Peyer's patch (tissue), 4 donors: ENCODE results near the gene BRINP1.

Source experiments
- POLR2A ChIP-seq, 2 donors: fragments of 450-650 bp; IDR thresholded peaks; one replicate each; pipeline ENCODE4 v1.5.1; 2017; ENCODE audit warnings: antibody characterized with exemption in 2 of 2, mild to moderate bottlenecking in 2 of 2, moderate library complexity in 2 of 2
- TF ChIP-seq, protein P1 (sequence below), 6 experiments: fragments of 450-650 bp in 4 of 6; fragments of 200-600 bp in 2 of 6; sonication (generic) in 1 of 6; IDR thresholded peaks; one replicate each; pipeline ENCODE4 v1.5.1; 2017 to 2019; ENCODE audit warnings: antibody characterized with exemption in 6 of 6, mild to moderate bottlenecking in 3 of 6, moderate library complexity in 1 of 6

DNA sequence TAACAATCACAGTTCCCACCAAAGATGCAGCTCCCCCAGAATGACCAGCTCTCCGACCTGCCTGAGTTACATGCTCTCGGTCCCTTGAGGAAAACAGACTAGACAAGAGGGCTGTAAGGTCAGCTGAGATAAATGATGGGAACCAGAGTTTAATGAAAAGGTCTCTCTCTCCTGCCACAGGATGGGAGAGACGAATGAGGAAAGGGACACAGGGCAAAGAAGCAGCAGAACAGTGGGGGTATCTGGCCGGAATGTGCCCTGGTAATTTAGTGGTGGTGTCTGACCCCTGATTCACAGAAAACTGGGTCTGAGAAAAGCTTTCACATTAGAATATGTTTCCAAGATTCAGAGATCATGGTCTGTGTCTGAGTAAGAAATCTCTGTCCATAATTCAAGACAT is 118.5 kb downstream of the BRINP1 start:
- TF ChIP-seq, protein P1, sequence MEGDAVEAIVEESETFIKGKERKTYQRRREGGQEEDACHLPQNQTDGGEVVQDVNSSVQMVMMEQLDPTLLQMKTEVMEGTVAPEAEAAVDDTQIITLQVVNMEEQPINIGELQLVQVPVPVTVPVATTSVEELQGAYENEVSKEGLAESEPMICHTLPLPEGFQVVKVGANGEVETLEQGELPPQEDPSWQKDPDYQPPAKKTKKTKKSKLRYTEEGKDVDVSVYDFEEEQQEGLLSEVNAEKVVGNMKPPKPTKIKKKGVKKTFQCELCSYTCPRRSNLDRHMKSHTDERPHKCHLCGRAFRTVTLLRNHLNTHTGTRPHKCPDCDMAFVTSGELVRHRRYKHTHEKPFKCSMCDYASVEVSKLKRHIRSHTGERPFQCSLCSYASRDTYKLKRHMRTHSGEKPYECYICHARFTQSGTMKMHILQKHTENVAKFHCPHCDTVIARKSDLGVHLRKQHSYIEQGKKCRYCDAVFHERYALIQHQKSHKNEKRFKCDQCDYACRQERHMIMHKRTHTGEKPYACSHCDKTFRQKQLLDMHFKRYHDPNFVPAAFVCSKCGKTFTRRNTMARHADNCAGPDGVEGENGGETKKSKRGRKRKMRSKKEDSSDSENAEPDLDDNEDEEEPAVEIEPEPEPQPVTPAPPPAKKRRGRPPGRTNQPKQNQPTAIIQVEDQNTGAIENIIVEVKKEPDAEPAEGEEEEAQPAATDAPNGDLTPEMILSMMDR (IDR thresholded peaks at IDR 0.05), result no peak
- no peak for TF ChIP-seq POLR2A (IDR thresholded peaks at IDR 0.05)
